ENCODE measurements around the gene MYLK3.

The MYLK3 gene

GRCh38 chr16:46721885-46722284, 26.3 kb downstream of the MYLK3 start:
- no peak overlapping the region for H3K27ac ChIP-seq
- H3K9ac ChIP-seq, result no peak overlapping the region
- no peak overlapping the region for H2AFZ ChIP-seq (ENCODE audit: low read depth)
- H3K36me3 ChIP-seq (ENCODE audit: insufficient read depth), result no peaks in the 10 kb centered on the region
- H3K4me1 ChIP-seq (ENCODE audit: low read depth, poor library complexity, severe bottlenecking), result no peaks in the 10 kb centered on the region
- no peak overlapping the region for H3K4me3 ChIP-seq (IDR thresholded peaks at IDR 0.05; ENCODE audit: insufficient read depth, low read depth, low read length)
- no peaks in the 10 kb centered on the region for H3K27me3 ChIP-seq (ENCODE audit: insufficient read depth, low read depth)
- TF ChIP-seq, protein P1, sequence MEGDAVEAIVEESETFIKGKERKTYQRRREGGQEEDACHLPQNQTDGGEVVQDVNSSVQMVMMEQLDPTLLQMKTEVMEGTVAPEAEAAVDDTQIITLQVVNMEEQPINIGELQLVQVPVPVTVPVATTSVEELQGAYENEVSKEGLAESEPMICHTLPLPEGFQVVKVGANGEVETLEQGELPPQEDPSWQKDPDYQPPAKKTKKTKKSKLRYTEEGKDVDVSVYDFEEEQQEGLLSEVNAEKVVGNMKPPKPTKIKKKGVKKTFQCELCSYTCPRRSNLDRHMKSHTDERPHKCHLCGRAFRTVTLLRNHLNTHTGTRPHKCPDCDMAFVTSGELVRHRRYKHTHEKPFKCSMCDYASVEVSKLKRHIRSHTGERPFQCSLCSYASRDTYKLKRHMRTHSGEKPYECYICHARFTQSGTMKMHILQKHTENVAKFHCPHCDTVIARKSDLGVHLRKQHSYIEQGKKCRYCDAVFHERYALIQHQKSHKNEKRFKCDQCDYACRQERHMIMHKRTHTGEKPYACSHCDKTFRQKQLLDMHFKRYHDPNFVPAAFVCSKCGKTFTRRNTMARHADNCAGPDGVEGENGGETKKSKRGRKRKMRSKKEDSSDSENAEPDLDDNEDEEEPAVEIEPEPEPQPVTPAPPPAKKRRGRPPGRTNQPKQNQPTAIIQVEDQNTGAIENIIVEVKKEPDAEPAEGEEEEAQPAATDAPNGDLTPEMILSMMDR (conservative IDR thresholded peaks at IDR 0.05; ENCODE audit: low read depth, low read length), result no peak
- no peaks in the 10 kb centered on the region for H3K79me2 ChIP-seq (ENCODE audit: insufficient read depth, low read depth)
- no peaks in the 10 kb centered on the region for H4K20me1 ChIP-seq (ENCODE audit: insufficient read depth)
- H3K4me2 ChIP-seq, result no peak overlapping the region

- Histone ChIP-seq H3K27me3 (ENCODE audit: insufficient read depth, low read depth) (no peaks in the 10 kb centered on the region), H3K4me3 (IDR thresholded peaks at IDR 0.05; ENCODE audit: insufficient read depth, low read depth, low read length) (no peak overlapping the region), H3K4me2 (no peak overlapping the region), H2AFZ (ENCODE audit: low read depth) (no peak overlapping the region), H3K9ac (no peak overlapping the region), H3K36me3 (ENCODE audit: insufficient read depth) (no peaks in the 10 kb centered on the region), H3K4me1 (ENCODE audit: low read depth, poor library complexity, severe bottlenecking) (no peaks in the 10 kb centered on the region), H3K27ac (no peak overlapping the region), H3K79me2 (ENCODE audit: insufficient read depth, low read depth) (no peaks in the 10 kb centered on the region), H4K20me1 (ENCODE audit: insufficient read depth) (no peaks in the 10 kb centered on the region)
- TF ChIP-seq, protein P1 (conservative IDR thresholded peaks at IDR 0.05; ENCODE audit: low read depth, low read length), result no peak
Measured at GRCh38 chr16:46720619-46721018, 27.5 kb downstream of the MYLK3 start.

GRCh38 chr16:46719528-46719927, 28.6 kb downstream of the MYLK3 start:
- no peak overlapping the region for H3K4me2 ChIP-seq
- H3K36me3 ChIP-seq (ENCODE audit: insufficient read depth), result no peaks in the 10 kb centered on the region
- H4K20me1 ChIP-seq (ENCODE audit: insufficient read depth), result no peaks in the 10 kb centered on the region
- no peaks in the 10 kb centered on the region for H3K4me1 ChIP-seq (ENCODE audit: low read depth, poor library complexity, severe bottlenecking)
- H3K4me3 ChIP-seq (IDR thresholded peaks at IDR 0.05; ENCODE audit: insufficient read depth, low read depth, low read length), result no peak overlapping the region
- H3K27me3 ChIP-seq (ENCODE audit: insufficient read depth, low read depth), result no peaks in the 10 kb centered on the region
- TF ChIP-seq, protein P1 (conservative IDR thresholded peaks at IDR 0.05; ENCODE audit: low read depth, low read length), result no peak
- H3K79me2 ChIP-seq (ENCODE audit: insufficient read depth, low read depth), result no peaks in the 10 kb centered on the region
- H3K9ac ChIP-seq, result no peak overlapping the region
- no peak overlapping the region for H3K27ac ChIP-seq
- no peak overlapping the region for H2AFZ ChIP-seq (ENCODE audit: low read depth)

DNA sequence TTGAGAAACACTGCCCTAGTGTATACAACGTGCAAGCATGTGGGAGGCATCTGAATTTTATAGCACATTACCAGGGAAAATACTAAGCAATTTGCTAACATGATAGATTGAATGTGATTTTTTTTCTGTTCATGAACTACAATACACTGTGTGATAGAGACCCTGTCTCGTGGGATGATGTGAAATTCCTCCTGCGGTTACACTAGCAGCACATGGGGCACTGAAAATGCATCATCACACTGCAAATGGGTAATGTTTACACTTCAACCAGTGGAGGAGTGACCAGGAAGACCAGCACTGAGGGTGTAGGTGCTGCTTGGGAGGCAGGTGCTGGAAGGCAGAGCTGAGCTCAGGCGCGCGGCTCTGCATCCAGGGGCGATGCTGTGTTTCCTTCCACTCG, 29.9 kb downstream of the MYLK3 start:
- H3K79me2 ChIP-seq (ENCODE audit: insufficient read depth, low read depth), result no peaks in the 10 kb centered on the region
- no peak overlapping the region for H2AFZ ChIP-seq (ENCODE audit: low read depth)
- no peaks in the 10 kb centered on the region for H3K27me3 ChIP-seq (ENCODE audit: insufficient read depth, low read depth)
- H4K20me1 ChIP-seq (ENCODE audit: insufficient read depth), result no peaks in the 10 kb centered on the region
- no peak overlapping the region for H3K9ac ChIP-seq
- no peak overlapping the region for H3K27ac ChIP-seq
- H3K4me1 ChIP-seq (ENCODE audit: low read depth, poor library complexity, severe bottlenecking), result no peaks in the 10 kb centered on the region
- TF ChIP-seq, protein P1 (conservative IDR thresholded peaks at IDR 0.05; ENCODE audit: low read depth, low read length), result no peak
- H3K36me3 ChIP-seq (ENCODE audit: insufficient read depth), result no peaks in the 10 kb centered on the region
- H3K4me2 ChIP-seq, result no peak overlapping the region
- H3K4me3 ChIP-seq (IDR thresholded peaks at IDR 0.05; ENCODE audit: insufficient read depth, low read depth, low read length), result no peak overlapping the region
